Heart right ventricle (tissue), 16 donors: Measurements from ENCODE around the gene CCDC43. TPM values are rescaled to one million over a fixed set of nuclear protein-coding genes. Genes with fewer than 3 reads are reported as not detected.

Source experiments
- ATAC-seq, 8 donors: fragments of 200-7000 bp; cut with Tn5 transposase; one replicate each; pipeline ENCODE4 v1.9.1; 2020; ENCODE audit warnings: mild to moderate bottlenecking in 8 of 8, moderate library complexity in 8 of 8, moderate number of reproducible peaks in 1 of 8
- DNase-seq, 2 donors: peaks; one replicate each; pipeline ENCODE4 v3.0.0-alpha.2; 2020
- H3K27ac ChIP-seq, 10 donors: fragments of 200-600 bp; sonication (generic) in 2 of 10; one replicate each; pipeline versions ENCODE4 v1.5.0 to v1.8.0; 2020 to 2022; ENCODE audit warnings: mild to moderate bottlenecking in 3 of 10
- H3K27me3 ChIP-seq, 7 donors: fragments of 200-600 bp; one replicate each; pipeline ENCODE4 v1.8.0; 2021 to 2022; ENCODE audit warnings: mild to moderate bottlenecking in 2 of 7
- H3K36me3 ChIP-seq, 9 donors: fragments of 200-600 bp; sonication (generic) in 1 of 9; one replicate each; pipeline versions ENCODE4 v1.5.0 to v1.8.0; 2020 to 2022; ENCODE audit warnings: mild to moderate bottlenecking in 2 of 9
- H3K4me1 ChIP-seq, 9 donors: fragments of 200-600 bp; sonication (generic) in 1 of 9; one replicate each; pipeline versions ENCODE4 v1.5.0 to v1.8.0; 2020 to 2022; ENCODE audit warnings: mild to moderate bottlenecking in 4 of 9
- H3K4me3 ChIP-seq, 10 donors: fragments of 200-600 bp; sonication (generic) in 2 of 10; one replicate each; pipeline versions ENCODE4 v1.5.0 to v1.8.0; 2020 to 2022; ENCODE audit warnings: mild to moderate bottlenecking in 7 of 10, moderate library complexity in 2 of 10
- H3K9me3 ChIP-seq, 11 donors: fragments of 200-600 bp in 10 of 11; sonication (generic) in 2 of 11; one replicate each; pipeline versions ENCODE4 v1.5.0 to v1.8.0; 2013 to 2022; ENCODE audit warnings: mild to moderate bottlenecking in 2 of 11, control low read depth in 1 of 11, moderate library complexity in 1 of 11
- CTCF ChIP-seq, 9 donors: fragments of 200-600 bp; sonication (generic) in 2 of 9; IDR thresholded peaks; one replicate each; pipeline versions ENCODE4 v1.5.0 to v1.8.0; 2021 to 2022; ENCODE audit warnings: antibody characterized with exemption in 9 of 9, mild to moderate bottlenecking in 5 of 9, moderate library complexity in 1 of 9
- whole genome bisulfite sequencing, 2 donors: extraction: QIAGEN DNeasy Blood & Tissue Kit; methylation state at CpG; one replicate each; pipeline ENCODE4 v1.1.7; 2013; ENCODE audit warnings: inconsistent platforms in 1 of 2; 5-methylcytosine and 5-hydroxymethylcytosine counted together
- intact Hi-C, 10 donors: fragments of 100-400 bp; cut with DNase I; formaldehyde crosslinking; loops; one replicate each; pipeline versions ENCODE4 v1.11.1 to v1.14.2; 2022
- polyA plus RNA-seq, 2 donors: library from polyadenylated mRNA; stranded (reverse); fragments of 200-250 nt; gene quantifications; one replicate each; pipeline ENCODE4 v1.2.3, GENCODE V29; 2013
- total RNA-seq, 10 donors: library from RNA; stranded (reverse); fragmentation: NEBNext Ultra II Directional in 3 of 10; extraction: Animal tissue kit (Norgen Biotek cat#: 25700) in 3 of 10; gene quantifications; one replicate each; pipeline versions ENCODE4 v1.2.1 to v1.2.4, GENCODE V29; 2021 to 2023
- donor health status: Arrhythmogenic right ventricular cardiomyopathy.
- donor health status: ischemic (EF 13 %, LVEDD 7.1; RV severe dilation, severe dysfunction).
- donor health status: healthy with polysubstance abuse.
- donor health status: DM: no; HTN: yes; CAD: no.
- donor health status: DM: no; HTN: no; CAD: no.
- donor health status: ischemic (EF 25% LVEDD 6.9; RV normal size, moderate dysfunction).
- donor health status: ischemic (EF 25% LVEDD 5.7; RV mildly dilated, moderate dysfunction).
- donor health status: healthy.
- donor health status: DM: yes; HTN: yes; CAD: no.
- donor health status: Ischemic cardiomyopathy.
- donor health status: ischemic (EF 35%, LVEDD 5.7; RV mildly dilated, moderate dysfunction).
- donor health status: nonischemic (EF 11% LVEDD 7.7; RV severe dilation, severe dysfunction).
- donor health status: DM: yes; HTN: yes; CAD: no.
- donor health status: PGD.
- donor health status: ischemic (EF 29% LVEDD 5.4; RV normal size, mild dysfunction).
- donor health status: nonischemic (EF 23%, LVEDD 6.1; RV moderate dilation, normal function).

CCDC43 gene
- total and polyA plus RNA-seq, 12 donors, result 14.4 to 35.3 (median 28.9) TPM

- WGBS, 2 donors, result 81 to 83% methylated on average over 2 of the region's 2 CpGs
- intact Hi-C loops, result loop anchor here in 2 of 10 donors (10.0 kb wide), 1 partner anchor 139 kb away; no protein-coding TSS in a partner anchor
- no peaks in the 10 kb centered on the region for H3K27me3 ChIP-seq
- H3K27ac ChIP-seq, result no peak overlapping the region
- no peaks in the 10 kb centered on the region for H3K9me3 ChIP-seq
- ATAC-seq (no peak), DNase-seq (no peak)
- H3K4me3 ChIP-seq, result no peak overlapping the region
- TF ChIP-seq CTCF (IDR thresholded peaks at IDR 0.05), result no peak
- no peaks in the 10 kb centered on the region for H3K4me1 ChIP-seq
- H3K36me3 ChIP-seq, result peaks cover 0 to 30% (median 15%) of the 10 kb centered on the region in 9 donors
Measured at GRCh38 chr17:44673893-44674292, 15.7 kb downstream of the CCDC43 start.

- no peak for DNase-seq
- H3K36me3 ChIP-seq, result peaks cover 0 to 17% (median 2%) of the 10 kb centered on the region in 9 donors
- no peak overlapping the region for H3K4me3 ChIP-seq
- H3K27me3 ChIP-seq, result no peaks in the 10 kb centered on the region
- TF ChIP-seq CTCF (IDR thresholded peaks at IDR 0.05), result peak in 8 of 9 donors; percentile 11 to 64 (median 52)
- H3K27ac ChIP-seq, result no peak overlapping the region
- no peaks in the 10 kb centered on the region for H3K4me1 ChIP-seq
- no peaks in the 10 kb centered on the region for H3K9me3 ChIP-seq
- ATAC-seq, result no peak
- intact Hi-C loops, result loop anchor here in 2 of 10 donors (10.0 kb wide), 1 partner anchor 138 kb away; no protein-coding TSS in a partner anchor
Measured at GRCh38 chr17:44672479-44673093, 17.0 kb downstream of the CCDC43 start.

- 91% methylated on average over 1 of the region's 1 CpG for WGBS, 2 donors
- Histone ChIP-seq H3K27me3 (peaks cover 0 to 4% (median 0%) of the 10 kb centered on the region in 7 donors), H3K4me1 (no peaks in the 10 kb centered on the region), H3K4me3 (no peak overlapping the region), H3K27ac (no peak overlapping the region), H3K36me3 (no peaks in the 10 kb centered on the region), H3K9me3 (no peaks in the 10 kb centered on the region)
- ATAC-seq (no peak), DNase-seq (no peak)
- TF ChIP-seq CTCF (IDR thresholded peaks at IDR 0.05), result no peak
- intact Hi-C loops, result loop anchor here in 1 of 10 donors (10.0 kb wide), 1 partner anchor 61 kb away; no protein-coding TSS in a partner anchor
Measured at GRCh38 chr17:44666006-44666405, 23.6 kb downstream of the CCDC43 start.

GRCh38 chr17:44664867-44665266 is 24.7 kb downstream of the CCDC43 start:
- H3K27ac ChIP-seq, result no peak overlapping the region
- H3K27me3 ChIP-seq, result peaks cover 0 to 8% (median 0%) of the 10 kb centered on the region in 7 donors
- no peaks in the 10 kb centered on the region for H3K4me1 ChIP-seq
- WGBS, 2 donors, result 98 to 99% methylated on average over 1 of the region's 1 CpG
- DNase-seq (no peak), ATAC-seq (no peak)
- intact Hi-C loops, result loop anchor here in 1 of 10 donors (10.0 kb wide), 1 partner anchor 60 kb away; no protein-coding TSS in a partner anchor
- no peaks in the 10 kb centered on the region for H3K9me3 ChIP-seq
- no peak for TF ChIP-seq CTCF (IDR thresholded peaks at IDR 0.05)
- no peaks in the 10 kb centered on the region for H3K36me3 ChIP-seq
- no peak overlapping the region for H3K4me3 ChIP-seq
